Skeletal muscle satellite cell (primary cell): ENCODE results near the gene FBXO4.
A peak's percentile ranks its signal among the peaks of the same experiment; 100 is the strongest.

Experiments used
- H3K27me3 ChIP-seq: 2 replicates; pipeline ENCODE4 v1.7.0; 2013; ENCODE audit warnings: low read length; ENCODE audit not compliant: control insufficient read depth, insufficient read depth
- H3K36me3 ChIP-seq: 2 replicates; pipeline ENCODE4 v1.7.0; 2013; ENCODE audit warnings: mild to moderate bottlenecking, control low read depth, low read length; ENCODE audit not compliant: insufficient read depth
- H3K4me1 ChIP-seq: 2 replicates; pipeline ENCODE4 v1.7.0; 2013; ENCODE audit warnings: low read length; ENCODE audit not compliant: control insufficient read depth, insufficient read depth
- H3K4me2 ChIP-seq: 2 replicates; pipeline ENCODE4 v1.7.0; 2013; ENCODE audit warnings: mild to moderate bottlenecking, low read length
- H3K4me3 ChIP-seq: 2 replicates; pipeline ENCODE4 v1.7.0; 2013; ENCODE audit warnings: low read length
- H3K9ac ChIP-seq: 2 replicates; pipeline ENCODE4 v1.7.0; 2013; ENCODE audit warnings: mild to moderate bottlenecking, low read depth, low read length, moderate library complexity
- H3K9me3 ChIP-seq: replicated peaks from 2 replicates; pipeline ENCODE4 v1.7.0; 2013; ENCODE audit warnings: mild to moderate bottlenecking, control low read depth, low read length

The FBXO4 gene

GRCh38 chr5:41893074-41893851 is 31.8 kb upstream of the FBXO4 start:
- H3K9ac ChIP-seq, result no peak overlapping the region
- no peaks in the 10 kb centered on the region for H3K9me3 ChIP-seq
- H3K4me1 ChIP-seq, result no peaks in the 10 kb centered on the region
- H3K36me3 ChIP-seq, result no peaks in the 10 kb centered on the region
- peaks cover 49% of the 10 kb centered on the region for H3K27me3 ChIP-seq
- no peak overlapping the region for H3K4me3 ChIP-seq
- no peak overlapping the region for H3K4me2 ChIP-seq

- Histone ChIP-seq H3K27me3 (peaks cover 38% of the 10 kb centered on the region), H3K4me1 (no peaks in the 10 kb centered on the region), H3K9me3 (no peaks in the 10 kb centered on the region), H3K4me2 (no peak overlapping the region), H3K9ac (no peak overlapping the region), H3K4me3 (no peak overlapping the region), H3K36me3 (no peaks in the 10 kb centered on the region)
These were observed 28.9 kb upstream of the FBXO4 start for GRCh38 chr5:41896230-41896629.

GRCh38 chr5:41903382-41903891 is 21.6 kb upstream of the FBXO4 start:
- H3K4me1 ChIP-seq, result peaks cover 15% of the 10 kb centered on the region
- no peaks in the 10 kb centered on the region for H3K27me3 ChIP-seq
- H3K4me3 ChIP-seq, result peak overlapping the region; percentile 82
- peak overlapping the region; percentile 50 for H3K9ac ChIP-seq
- no peaks in the 10 kb centered on the region for H3K9me3 ChIP-seq
- H3K4me2 ChIP-seq, result peak overlapping the region; percentile 81
- peaks cover 14% of the 10 kb centered on the region for H3K36me3 ChIP-seq

- H3K9ac ChIP-seq, result peak within 1 kb of the TSS; percentile 93
- no peaks in the 10 kb centered on the region for H3K9me3 ChIP-seq
- H3K4me1 ChIP-seq, result peaks cover 19% of the 10 kb centered on the region
- H3K4me2 ChIP-seq, result peak within 1 kb of the TSS; percentile 81
- H3K27me3 ChIP-seq, result no peaks in the 10 kb centered on the region
- peaks cover 22% of the 10 kb centered on the region for H3K36me3 ChIP-seq
- peak within 1 kb of the TSS; percentile 82 for H3K4me3 ChIP-seq
These were observed 20.9 kb upstream of the FBXO4 start, which contains the start of gene RIMOC1 for GRCh38 chr5:41903892-41904799. TSS of gene RIMOC1 (plus strand) at chr5:41904344. CDS start at chr5:41904368, 24 bp downstream.

- no peak overlapping the region for H3K4me2 ChIP-seq
- peaks cover 19% of the 10 kb centered on the region for H3K4me1 ChIP-seq
- peaks cover 37% of the 10 kb centered on the region for H3K36me3 ChIP-seq
- H3K9ac ChIP-seq, result no peak overlapping the region
- no peaks in the 10 kb centered on the region for H3K27me3 ChIP-seq
- no peak overlapping the region for H3K4me3 ChIP-seq
- no peaks in the 10 kb centered on the region for H3K9me3 ChIP-seq
These were observed 18.9 kb upstream of the FBXO4 start for GRCh38 chr5:41906151-41906550.

- Histone ChIP-seq H3K36me3 (peaks cover 57% of the 10 kb centered on the region), H3K4me2 (peak overlapping the region; percentile 6), H3K9me3 (no peaks in the 10 kb centered on the region), H3K9ac (peak overlapping the region; percentile 22), H3K4me1 (peaks cover 16% of the 10 kb centered on the region), H3K27me3 (no peaks in the 10 kb centered on the region), H3K4me3 (no peak overlapping the region)
These were observed 16.6 kb upstream of the FBXO4 start for GRCh38 chr5:41908374-41909079.

- Histone ChIP-seq H3K4me1 (no peaks in the 10 kb centered on the region), H3K36me3 (peaks cover 37% of the 10 kb centered on the region), H3K9ac (no peak overlapping the region), H3K9me3 (no peaks in the 10 kb centered on the region), H3K4me3 (no peak overlapping the region), H3K27me3 (no peaks in the 10 kb centered on the region), H3K4me2 (no peak overlapping the region)
These were observed 7.0 kb upstream of the FBXO4 start for GRCh38 chr5:41918105-41918504.

GRCh38 chr5:41921166-41921565 is 3.9 kb upstream of the FBXO4 start:
- Histone ChIP-seq H3K4me2 (no peak overlapping the region), H3K9me3 (no peaks in the 10 kb centered on the region), H3K9ac (no peak overlapping the region), H3K36me3 (peaks cover 29% of the 10 kb centered on the region), H3K4me3 (no peak overlapping the region), H3K27me3 (no peaks in the 10 kb centered on the region), H3K4me1 (peaks cover 14% of the 10 kb centered on the region)

- H3K27me3 ChIP-seq, result no peaks in the 10 kb centered on the region
- H3K36me3 ChIP-seq, result peaks cover 23% of the 10 kb centered on the region
- H3K4me1 ChIP-seq, result peaks cover 14% of the 10 kb centered on the region
- H3K9ac ChIP-seq, result no peak overlapping the region
- no peak overlapping the region for H3K4me2 ChIP-seq
- H3K4me3 ChIP-seq, result no peak overlapping the region
- no peaks in the 10 kb centered on the region for H3K9me3 ChIP-seq
These were observed 3.2 kb upstream of the FBXO4 start for GRCh38 chr5:41921874-41922273.

GRCh38 chr5:41924526-41924871 is 582 bp upstream of the FBXO4 start:
- Histone ChIP-seq H3K4me3 (peak overlapping the region; percentile 85), H3K9ac (peak overlapping the region; percentile 96), H3K27me3 (no peaks in the 10 kb centered on the region)

GRCh38 chr5:41925555-41925951 is 472 bp downstream of the FBXO4 start:
- Histone ChIP-seq H3K4me2 (peak overlapping the region; percentile 86), H3K4me1 (peaks cover 14% of the 10 kb centered on the region), H3K9ac (peak overlapping the region; percentile 96), H3K27me3 (no peaks in the 10 kb centered on the region), H3K4me3 (peak overlapping the region; percentile 85), H3K36me3 (peaks cover 8% of the 10 kb centered on the region), H3K9me3 (no peaks in the 10 kb centered on the region)

More at GRCh38 chr5:41924526-41924871, 582 bp upstream of the FBXO4 start:
- Histone ChIP-seq H3K9me3 (no peaks in the 10 kb centered on the region), H3K36me3 (peaks cover 11% of the 10 kb centered on the region), H3K4me2 (peak overlapping the region; percentile 86), H3K4me1 (peaks cover 14% of the 10 kb centered on the region)
